ENCODE measurements around the gene BSDC1.
"Not testable (repeated sequence)": the region's sequence is repeated elsewhere in the genome, so short reads cannot be mapped to it uniquely, and the experiment has no call there.

Gene BSDC1

GRCh38 chr1:32398401-32398800, 4.2 kb upstream of the BSDC1 start:
- Histone ChIP-seq H3K36me3 (ENCODE audit: control insufficient read depth, insufficient read depth, low read length) (no peaks in the 10 kb centered on the region), H3K4me3 (replicated peaks; ENCODE audit: low read depth, low read length) (no peak overlapping the region), H3K27me3 (replicated peaks; ENCODE audit: control insufficient read depth, insufficient read depth, low read length) (no peaks in the 10 kb centered on the region)
- no peak for DNase-seq (ENCODE audit: extremely low read depth, insufficient read length)
- TF ChIP-seq, protein P1, sequence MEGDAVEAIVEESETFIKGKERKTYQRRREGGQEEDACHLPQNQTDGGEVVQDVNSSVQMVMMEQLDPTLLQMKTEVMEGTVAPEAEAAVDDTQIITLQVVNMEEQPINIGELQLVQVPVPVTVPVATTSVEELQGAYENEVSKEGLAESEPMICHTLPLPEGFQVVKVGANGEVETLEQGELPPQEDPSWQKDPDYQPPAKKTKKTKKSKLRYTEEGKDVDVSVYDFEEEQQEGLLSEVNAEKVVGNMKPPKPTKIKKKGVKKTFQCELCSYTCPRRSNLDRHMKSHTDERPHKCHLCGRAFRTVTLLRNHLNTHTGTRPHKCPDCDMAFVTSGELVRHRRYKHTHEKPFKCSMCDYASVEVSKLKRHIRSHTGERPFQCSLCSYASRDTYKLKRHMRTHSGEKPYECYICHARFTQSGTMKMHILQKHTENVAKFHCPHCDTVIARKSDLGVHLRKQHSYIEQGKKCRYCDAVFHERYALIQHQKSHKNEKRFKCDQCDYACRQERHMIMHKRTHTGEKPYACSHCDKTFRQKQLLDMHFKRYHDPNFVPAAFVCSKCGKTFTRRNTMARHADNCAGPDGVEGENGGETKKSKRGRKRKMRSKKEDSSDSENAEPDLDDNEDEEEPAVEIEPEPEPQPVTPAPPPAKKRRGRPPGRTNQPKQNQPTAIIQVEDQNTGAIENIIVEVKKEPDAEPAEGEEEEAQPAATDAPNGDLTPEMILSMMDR (IDR thresholded peaks at IDR 0.05; ENCODE audit: insufficient read depth, low read length, poor library complexity, severe bottlenecking) = no peak

GRCh38 chr1:32396524-32396923, 2.3 kb upstream of the BSDC1 start:
- H3K4me3 ChIP-seq (replicated peaks; ENCODE audit: low read depth, low read length); H3K36me3 ChIP-seq (ENCODE audit: control insufficient read depth, insufficient read depth, low read length); DNase-seq (ENCODE audit: extremely low read depth, insufficient read length); H3K27me3 ChIP-seq (replicated peaks; ENCODE audit: control insufficient read depth, insufficient read depth, low read length): not testable (repeated sequence)

- no peak for DNase-seq (ENCODE audit: extremely low read depth, insufficient read length)
Observed at GRCh38 chr1:32394890-32395432, 720 bp upstream of the BSDC1 start.

GRCh38 chr1:32393832-32394140, 455 bp downstream of the BSDC1 start:
- Histone ChIP-seq H3K36me3 (ENCODE audit: control insufficient read depth, insufficient read depth, low read length) (peaks cover 4% of the 10 kb centered on the region), H3K27me3 (replicated peaks; ENCODE audit: control insufficient read depth, insufficient read depth, low read length) (no peaks in the 10 kb centered on the region), H3K4me3 (replicated peaks; ENCODE audit: low read depth, low read length) (peak overlapping the region; percentile 91)
- TF ChIP-seq, protein P1 (IDR thresholded peaks at IDR 0.05; ENCODE audit: insufficient read depth, low read length, poor library complexity, severe bottlenecking) = no peak
- no peak for DNase-seq (ENCODE audit: extremely low read depth, insufficient read length)

More at GRCh38 chr1:32394890-32395432, 720 bp upstream of the BSDC1 start:
- TF ChIP-seq, protein P1 (IDR thresholded peaks at IDR 0.05; ENCODE audit: insufficient read depth, low read length, poor library complexity, severe bottlenecking) = no peak
- Histone ChIP-seq H3K4me3 (replicated peaks; ENCODE audit: low read depth, low read length) (peak overlapping the region; percentile 63), H3K27me3 (replicated peaks; ENCODE audit: control insufficient read depth, insufficient read depth, low read length) (no peaks in the 10 kb centered on the region), H3K36me3 (ENCODE audit: control insufficient read depth, insufficient read depth, low read length) (peaks cover 3% of the 10 kb centered on the region)

DNA sequence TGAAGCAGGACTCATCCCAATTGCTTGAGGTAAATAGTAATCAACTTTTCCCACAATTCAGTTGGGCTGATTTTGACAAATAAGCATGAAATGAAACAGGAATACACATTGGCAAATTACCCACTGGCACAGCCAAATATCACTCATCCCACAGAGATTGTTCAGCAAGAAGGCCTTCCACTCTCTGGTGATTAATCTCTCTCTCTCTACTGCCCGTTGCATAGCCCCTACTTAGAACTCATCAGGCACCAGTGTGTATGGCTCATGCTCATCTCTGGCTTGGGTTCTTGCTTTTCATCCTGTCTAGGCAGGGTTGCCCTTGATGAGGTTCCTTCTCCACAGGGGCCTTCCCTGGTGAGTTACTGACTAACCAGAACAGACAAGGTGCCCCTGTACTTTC, 1.1 kb downstream of the BSDC1 start:
- no peak for DNase-seq (ENCODE audit: extremely low read depth, insufficient read length)
- TF ChIP-seq, protein P1 (IDR thresholded peaks at IDR 0.05; ENCODE audit: insufficient read depth, low read length, poor library complexity, severe bottlenecking) = no peak
- peaks cover 4% of the 10 kb centered on the region for H3K36me3 ChIP-seq (ENCODE audit: control insufficient read depth, insufficient read depth, low read length)
- H3K27me3 ChIP-seq (replicated peaks; ENCODE audit: control insufficient read depth, insufficient read depth, low read length) = no peaks in the 10 kb centered on the region
- peak overlapping the region; percentile 91 for H3K4me3 ChIP-seq (replicated peaks; ENCODE audit: low read depth, low read length)

DNA sequence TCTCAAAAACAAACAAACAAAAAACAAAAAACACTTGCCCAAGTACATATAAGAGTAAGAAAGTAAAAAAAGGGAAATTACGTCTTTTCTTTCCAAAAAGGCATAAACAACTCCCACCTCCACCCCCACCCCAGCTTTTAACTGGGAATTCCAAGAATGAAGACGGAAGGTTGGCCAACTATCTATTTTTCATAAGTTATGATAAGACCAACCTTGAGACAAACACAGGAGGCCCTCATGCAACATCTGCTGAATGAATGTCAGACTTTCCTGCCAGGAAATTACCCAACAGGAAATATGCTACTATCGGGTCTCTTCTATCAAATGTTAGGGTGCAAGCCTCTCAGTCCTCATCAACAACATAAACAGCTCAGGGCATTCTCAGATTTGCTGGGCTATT, 1.9 kb downstream of the BSDC1 start:
- peaks cover 4% of the 10 kb centered on the region for H3K36me3 ChIP-seq (ENCODE audit: control insufficient read depth, insufficient read depth, low read length)

More for the DNA sequence above, 1.9 kb downstream of the BSDC1 start:
- Histone ChIP-seq H3K4me3 (replicated peaks; ENCODE audit: low read depth, low read length) (no peak overlapping the region), H3K27me3 (replicated peaks; ENCODE audit: control insufficient read depth, insufficient read depth, low read length) (no peaks in the 10 kb centered on the region)
- TF ChIP-seq, protein P1 (IDR thresholded peaks at IDR 0.05; ENCODE audit: insufficient read depth, low read length, poor library complexity, severe bottlenecking) = no peak
- DNase-seq (ENCODE audit: extremely low read depth, insufficient read length) = no peak

All from GM06990 (cell line).